GM18526 (cell line): ENCODE data around the gene UQCRQ.

Experiments used
- POLR2A ChIP-seq: IDR thresholded peaks from 3 replicates; pipeline ENCODE4 v1.6.1; 2011; ENCODE audit not compliant: insufficient read length; ENCODE audit errors: extremely low read depth

UQCRQ gene

GRCh38 chr5:132866342-132867045 lies at the start of gene UQCRQ, which contains the start of gene GDF9:
UQCRQ (plus strand) TSS chr5:132866642; CDS start chr5:132866882, 240 bp downstream.
GDF9 (minus strand) TSS chr5:132866469; CDS start chr5:132864533, 1,936 bp downstream.
- peak; percentile 93 for TF ChIP-seq POLR2A

GRCh38 chr5:132817011-132817410 lies 49.4 kb upstream of the UQCRQ start:
- no peak for TF ChIP-seq POLR2A

GRCh38 chr5:132819468-132819867 lies 47.0 kb upstream of the UQCRQ start:
- no peak for TF ChIP-seq POLR2A

GRCh38 chr5:132820162-132820754 lies 46.2 kb upstream of the UQCRQ start:
- no peak for TF ChIP-seq POLR2A

GRCh38 chr5:132821350-132821749 lies 45.1 kb upstream of the UQCRQ start:
- TF ChIP-seq POLR2A, result no peak

- no peak for TF ChIP-seq POLR2A
These were observed 44.7 kb upstream of the UQCRQ start for GRCh38 chr5:132821791-132822190.

- no peak for TF ChIP-seq POLR2A
These were observed 43.6 kb upstream of the UQCRQ start for GRCh38 chr5:132822650-132823480.

- no peak for TF ChIP-seq POLR2A
These were observed 42.9 kb upstream of the UQCRQ start for GRCh38 chr5:132823481-132824050.

GRCh38 chr5:132824426-132824825 lies 42.0 kb upstream of the UQCRQ start:
- TF ChIP-seq POLR2A, result no peak

- no peak for TF ChIP-seq POLR2A
These were observed 41.2 kb upstream of the UQCRQ start for GRCh38 chr5:132825033-132825833.

GRCh38 chr5:132825834-132826391 lies 40.5 kb upstream of the UQCRQ start:
- no peak for TF ChIP-seq POLR2A

GRCh38 chr5:132826424-132827082 lies 39.9 kb upstream of the UQCRQ start:
- TF ChIP-seq POLR2A, result no peak

GRCh38 chr5:132827943-132828673 lies 38.3 kb upstream of the UQCRQ start:
- TF ChIP-seq POLR2A, result no peak
